H1 (cell line): ENCODE measurements around the gene LNX2. TPM values are rescaled to one million over a fixed set of nuclear protein-coding genes. Genes with fewer than 3 reads are reported as not detected.

Experiments used
- CTCF ChIA-PET: fragments of 300-600 bp; sonication (Branson Sonifier 250); formaldehyde crosslinking; loops from one replicate; lab custom pipeline; 2021; ENCODE audit not compliant: partially characterized antibody; lab: Charles Lee
- POLR2A ChIA-PET: fragments of 300-600 bp; sonication (Branson Sonifier 250); formaldehyde crosslinking; loops from one replicate; lab custom pipeline; 2021; ENCODE audit warnings: inconsistent platforms; ENCODE audit not compliant: partially characterized antibody; lab: Charles Lee
- DNase-seq, 2 experiments: peaks; one replicate each; pipeline versions ENCODE4 v3.0.0 to v3.0.0-alpha.2; 2010 to 2022; ENCODE audit warnings: low spot score in 2 of 2, low read depth in 1 of 2, mixed read lengths in 1 of 2
- FAIRE-seq: peaks from 2 replicates; lab custom pipeline; 2011; peaks lifted over from hg19 to GRCh38; lab: Jason Lieb, UNC
- H2AFZ ChIP-seq: 2 replicates; pipeline ENCODE4 v1.8.1; 2012; ENCODE audit warnings: low read length, inconsistent platforms
- H2AK5ac ChIP-seq: 2 replicates; pipeline ENCODE4 v1.6.1; 2013; ENCODE audit warnings: low read depth, low read length
- H2BK120ac ChIP-seq: replicated peaks from 2 replicates; pipeline ENCODE3; 2013; ENCODE audit warnings: low read depth, low read length, inconsistent platforms
- H2BK12ac ChIP-seq: 2 replicates; pipeline ENCODE4 v1.6.1; 2013; ENCODE audit warnings: low read depth, low read length
- H2BK15ac ChIP-seq: 2 replicates; pipeline ENCODE4 v1.6.1; 2013; ENCODE audit warnings: low read length
- H2BK20ac ChIP-seq: 2 replicates; pipeline ENCODE4 v1.6.1; 2013; ENCODE audit warnings: low read length
- H2BK5ac ChIP-seq: 2 replicates; pipeline ENCODE4 v1.6.1; 2013; ENCODE audit warnings: low read depth, low read length
- H3K14ac ChIP-seq: 2 replicates; pipeline ENCODE4 v1.6.1; 2013; ENCODE audit warnings: inconsistent platforms; ENCODE audit not compliant: insufficient read length
- H3K18ac ChIP-seq: 2 replicates; pipeline ENCODE4 v1.6.1; 2013; ENCODE audit warnings: low read length; ENCODE audit errors: extremely low read depth
- H3K23ac ChIP-seq: 2 replicates; pipeline ENCODE4 v1.6.1; 2013; ENCODE audit warnings: inconsistent platforms; ENCODE audit not compliant: insufficient read length
- H3K23me2 ChIP-seq: 2 replicates; pipeline ENCODE4 v1.6.1; 2013; ENCODE audit warnings: low read depth, low read length
- H3K27ac ChIP-seq: 2 replicates; pipeline ENCODE4 v1.6.1; 2011; ENCODE audit warnings: low read depth, low read length, inconsistent platforms
- H3K27me3 ChIP-seq, 4 experiments: replicated peaks in 1 of 4; 1 replicate in 1 of 4; 2 replicates in 3 of 4; pipeline versions ENCODE4 v1.6.1 to v1.8.1; 2011 to 2013; ENCODE audit warnings: low read length in 3 of 4, mild to moderate bottlenecking in 3 of 4, inconsistent platforms in 2 of 4, mixed read lengths in 2 of 4, moderate library complexity in 1 of 4; ENCODE audit not compliant: control insufficient read depth in 3 of 4, insufficient read depth in 3 of 4; ENCODE audit errors: extremely low read depth in 1 of 4
- H3K36me3 ChIP-seq, 4 experiments: 2 replicates each; pipeline versions ENCODE4 v1.6.1 to v1.8.1; 2011 to 2013; ENCODE audit warnings: mild to moderate bottlenecking in 4 of 4, low read length in 3 of 4, moderate library complexity in 2 of 4, control low read depth in 1 of 4, inconsistent platforms in 1 of 4; ENCODE audit not compliant: insufficient read depth in 4 of 4, control insufficient read depth in 2 of 4
- H3K4ac ChIP-seq: replicated peaks from 2 replicates; pipeline ENCODE3; 2013; ENCODE audit warnings: low read length, low read depth, mixed read lengths, inconsistent platforms; ENCODE audit not compliant: insufficient read length
- H3K4me1 ChIP-seq, 4 experiments: replicated peaks in 1 of 4; 1 replicate in 1 of 4; 2 replicates in 3 of 4; pipeline versions ENCODE4 v1.6.1 to v1.8.1; 2011 to 2013; ENCODE audit warnings: low read length in 3 of 4, inconsistent platforms in 2 of 4, mixed read lengths in 1 of 4; ENCODE audit not compliant: insufficient read depth in 4 of 4, control insufficient read depth in 3 of 4
- H3K4me2 ChIP-seq, 2 experiments: 2 replicates each; pipeline versions ENCODE4 v1.6.1 to v1.8.1; 2011 to 2013; ENCODE audit warnings: low read depth in 2 of 2, low read length in 2 of 2, control low read depth in 1 of 2, inconsistent platforms in 1 of 2, mild to moderate bottlenecking in 1 of 2; ENCODE audit not compliant: insufficient read depth in 1 of 2
- H3K4me3 ChIP-seq, 4 experiments: fragments of 200-600, 300-600 bp in 1 of 4; sonication (generic), shearing (Covaris generic), sonication (Bioruptor Twin) in 1 of 4; 2 replicates each; pipeline versions ENCODE4 v1.5.1 to v1.8.1; 2011 to 2016; ENCODE audit warnings: low read length in 4 of 4, low read depth in 3 of 4, control low read depth in 2 of 4, inconsistent platforms in 2 of 4, mild to moderate bottlenecking in 2 of 4, mixed read lengths in 1 of 4, moderate library complexity in 1 of 4; ENCODE audit not compliant: insufficient read depth in 2 of 4; ENCODE audit errors: extremely low read depth in 1 of 4
- H3K56ac ChIP-seq: replicated peaks from 2 replicates; pipeline ENCODE3; 2013; ENCODE audit warnings: low read depth, mild to moderate bottlenecking, mixed read lengths, low read length, inconsistent platforms; ENCODE audit not compliant: insufficient read length
- H3K79me1 ChIP-seq: 2 replicates; pipeline ENCODE4 v1.6.1; 2013; ENCODE audit warnings: low read depth, low read length, control low read depth
- H3K79me2 ChIP-seq, 2 experiments: 2 replicates each; pipeline versions ENCODE4 v1.6.1 to v1.8.1; 2012 to 2013; ENCODE audit warnings: low read length in 2 of 2, mild to moderate bottlenecking in 2 of 2, inconsistent platforms in 1 of 2; ENCODE audit not compliant: insufficient read depth in 2 of 2, control insufficient read depth in 1 of 2
- H3K9ac ChIP-seq, 4 experiments: replicated peaks in 1 of 4; 1 replicate in 1 of 4; 2 replicates in 3 of 4; pipeline versions ENCODE4 v1.6.1 to v1.8.1; 2011 to 2013; ENCODE audit warnings: low read depth in 3 of 4, low read length in 3 of 4, control low read depth in 2 of 4, mild to moderate bottlenecking in 2 of 4, moderate library complexity in 2 of 4, inconsistent platforms in 1 of 4; ENCODE audit errors: extremely low read depth in 1 of 4
- H3K9me3 ChIP-seq, 2 experiments: 2 replicates each; pipeline versions ENCODE4 v1.6.1 to v1.8.1; 2012 to 2013; ENCODE audit warnings: mild to moderate bottlenecking in 2 of 2, moderate library complexity in 2 of 2, control low read depth in 1 of 2, inconsistent platforms in 1 of 2, low read depth in 1 of 2, low read length in 1 of 2, mixed read lengths in 1 of 2; ENCODE audit not compliant: insufficient read depth in 2 of 2
- H4K20me1 ChIP-seq, 2 experiments: replicated peaks in 1 of 2; 2 replicates each; pipeline versions ENCODE3 to v1.8.1; 2011 to 2013; ENCODE audit warnings: inconsistent platforms in 2 of 2, low read length in 2 of 2, mild to moderate bottlenecking in 1 of 2; ENCODE audit not compliant: insufficient read depth in 2 of 2, control insufficient read depth in 1 of 2
- H4K5ac ChIP-seq: 2 replicates; pipeline ENCODE4 v1.6.1; 2013; ENCODE audit warnings: low read length, low read depth, mixed read lengths, inconsistent platforms; ENCODE audit not compliant: insufficient read length
- H4K8ac ChIP-seq: 2 replicates; pipeline ENCODE4 v1.8.0; 2013; ENCODE audit warnings: mild to moderate bottlenecking, moderate library complexity, low read length, inconsistent platforms; ENCODE audit not compliant: insufficient read depth; ENCODE audit errors: extremely low read depth
- H4K91ac ChIP-seq: replicated peaks from 2 replicates; pipeline ENCODE3; 2013; ENCODE audit warnings: low read length, mixed read lengths, inconsistent platforms; ENCODE audit not compliant: insufficient read length
- ASH2L ChIP-seq: fragments of 200-600, 300-600 bp; sonication (generic); IDR thresholded peaks from one replicate; pipeline ENCODE4 v1.7.1; 2017; ENCODE audit warnings: low read length
- BACH1 ChIP-seq: IDR thresholded peaks from 2 replicates; pipeline ENCODE4 v1.6.1; 2012; ENCODE audit warnings: low read length, improper control_type of control experiment
- BRCA1 ChIP-seq: IDR thresholded peaks from 2 replicates; pipeline ENCODE4 v1.6.1; 2012; ENCODE audit warnings: low read depth, low read length, improper control_type of control experiment
- CBX5 ChIP-seq: fragments of 300-800, 300-1000 bp; sonication (generic); IDR thresholded peaks from 2 replicates; pipeline ENCODE4 v1.7.1; 2016; ENCODE audit warnings: antibody characterized with exemption, low read length, low read depth
- CHD2 ChIP-seq: IDR thresholded peaks from 2 replicates; pipeline ENCODE4 v1.6.1; 2012; ENCODE audit warnings: low read length, improper control_type of control experiment
- JUN ChIP-seq: IDR thresholded peaks from 2 replicates; pipeline ENCODE4 v1.6.1; 2011; ENCODE audit warnings: low read depth, mild to moderate bottlenecking, improper control_type of control experiment, low read length
- KDM1A ChIP-seq: fragments of 200-600, 300-600 bp; sonication (generic); IDR thresholded peaks from 2 replicates; pipeline ENCODE4 v1.7.1; 2016; ENCODE audit warnings: mild to moderate bottlenecking, low read length, borderline replicate concordance
- KDM4A ChIP-seq: IDR thresholded peaks from one replicate; pipeline ENCODE4 v1.7.1; 2012; ENCODE audit warnings: low read depth, mild to moderate bottlenecking, moderate library complexity, low read length, inconsistent platforms; ENCODE audit not compliant: severe bottlenecking
- SIN3A ChIP-seq, 2 experiments: IDR thresholded peaks in 1 of 2; conservative IDR thresholded peaks in 1 of 2; 2 replicates each; pipeline ENCODE4 v1.6.1; 2011 to 2012; ENCODE audit warnings: low read length in 2 of 2, improper control_type of control experiment in 1 of 2, low read depth in 1 of 2, mild to moderate bottlenecking in 1 of 2
- SIX5 ChIP-seq: IDR thresholded peaks from 2 replicates; pipeline ENCODE4 v1.6.1; 2011; ENCODE audit warnings: mild to moderate bottlenecking, low read depth, low read length
- SP2 ChIP-seq: IDR thresholded peaks from 2 replicates; pipeline ENCODE4 v1.6.1; 2012; ENCODE audit warnings: mild to moderate bottlenecking, low read length, inconsistent platforms
- TAF7 ChIP-seq: optimal IDR thresholded peaks from 2 replicates; pipeline ENCODE3; 2011; ENCODE audit warnings: low read depth, mild to moderate bottlenecking, inconsistent platforms, low read length, moderate library complexity, borderline replicate concordance
- whole genome bisulfite sequencing, 2 experiments: shearing (Covaris generic) in 1 of 2; methylation state at CpG; one replicate each; pipeline versions ENCODE4 v1.1.6 to v1.1.7; 2013 to 2015; ENCODE audit warnings: low lambda C conversion rate in 2 of 2, mixed read lengths in 2 of 2, inconsistent platforms in 1 of 2, low coverage in 1 of 2, missing lambda C conversion rate in 1 of 2; ENCODE audit not compliant: insufficient replicate concordance in 2 of 2, insufficient coverage in 1 of 2, insufficient read length in 1 of 2; ENCODE audit errors: extremely low coverage in 1 of 2, missing lambda C conversion rate in 1 of 2; 5-methylcytosine and 5-hydroxymethylcytosine counted together
- polyA plus RNA-seq, 7 experiments: library from polyadenylated mRNA; depleted of rRNA in 3 of 7; stranded (reverse) in 5 of 7; unstranded in 2 of 7; fragments of >200 nt in 5 of 7; fragments of 200-250 nt in 2 of 7; gene quantifications; 1 replicate in 5 of 7; 2 replicates in 1 of 7; 4 replicates in 1 of 7; pipeline versions ENCODE4 v1.2.1 to v1.2.3, GENCODE V29; 2011 to 2013; ENCODE audit warnings: missing spikeins in 2 of 7, mixed read lengths in 2 of 7
- total RNA-seq: library from RNA; stranded (reverse); fragmentation: NEBNext Ultra II Directional; extraction: Animal tissue kit (Norgen Biotek cat#: 25700); gene quantifications from 2 replicates; pipeline ENCODE4 v1.2.1, GENCODE V29; 2021
- TF ChIP-seq, protein P1 (sequence below): IDR thresholded peaks from 2 replicates; pipeline ENCODE4 v1.6.1; 2011; ENCODE audit warnings: low read depth, mild to moderate bottlenecking, low read length; ENCODE audit not compliant: insufficient read depth
- TF ChIP-seq, protein P2 (sequence below): IDR thresholded peaks from 2 replicates; pipeline ENCODE4 v1.6.1; 2012; ENCODE audit warnings: inconsistent platforms

Gene LNX2
- total and polyA plus RNA-seq, 2 of the 8 experiments (the other 6 are each of a cell fraction or from before 2014, with no cell fraction given), result 6.4 to 13.9 TPM

DNA sequence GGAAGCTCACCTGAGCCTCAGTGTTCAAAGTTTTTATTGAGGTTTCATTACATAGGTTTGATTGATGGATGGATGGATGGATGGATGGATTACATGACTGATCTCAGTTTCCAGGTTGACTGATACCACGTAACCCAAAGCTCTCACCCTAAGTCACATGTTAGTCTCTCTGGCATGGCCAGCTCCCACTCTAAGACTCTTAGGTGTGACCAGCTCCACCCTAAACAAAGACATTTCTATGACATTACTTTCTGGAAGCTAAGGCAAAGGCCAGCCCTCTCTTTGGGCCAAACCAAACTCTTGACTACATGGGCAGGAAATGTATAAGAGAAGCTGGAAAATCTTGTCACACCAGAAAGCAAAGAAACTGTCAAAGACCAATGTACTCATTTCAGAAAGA lies 30.0 kb upstream of the LNX2 start:
- H4K8ac ChIP-seq, result no peak overlapping the region
- H3K9ac ChIP-seq, result no peak overlapping the region
- H2AFZ ChIP-seq, result no peak overlapping the region
- WGBS, 2 experiments, result 100% methylated on average over 1 of the region's 1 CpG; no CpG with 5 or more reads in 1 of the 2 experiments
- H3K23ac ChIP-seq, result no peak overlapping the region
- peaks cover 0 to 14% of the 10 kb centered on the region in 2 experiments; a peak in 2 of 4 replicates for H3K79me2 ChIP-seq
- H3K79me1 ChIP-seq, result no peaks in the 10 kb centered on the region
- H3K27me3 ChIP-seq, result no peaks in the 10 kb centered on the region
- H2BK5ac ChIP-seq, result no peak overlapping the region
- no peak overlapping the region for H3K18ac ChIP-seq
- peaks cover 13 to 37% (median 29%) of the 10 kb centered on the region in 4 experiments for H3K36me3 ChIP-seq
- no peak overlapping the region for H3K4me2 ChIP-seq
- peaks cover 14 to 21% of the 10 kb centered on the region in 2 experiments for H3K9me3 ChIP-seq
- no peak overlapping the region for H2BK120ac ChIP-seq
- DNase-seq, result no peak
- H3K4me3 ChIP-seq, result no peak overlapping the region
- CTCF ChIA-PET, result interaction anchor here (0.6 to 0.9 kb wide), 2 partner anchors 177 to 703 kb away, joined by 3 read pairs; no protein-coding TSS in a partner anchor
- H2AK5ac ChIP-seq, result no peak overlapping the region
- FAIRE-seq, result no peak
- no peak overlapping the region for H2BK15ac ChIP-seq
- no peaks in the 10 kb centered on the region for H3K23me2 ChIP-seq
- no peak overlapping the region for H3K56ac ChIP-seq
- no peak overlapping the region for H3K27ac ChIP-seq
- H4K91ac ChIP-seq, result no peak overlapping the region
- no peaks in the 10 kb centered on the region for H4K20me1 ChIP-seq
- no peak overlapping the region for H2BK20ac ChIP-seq
- POLR2A ChIA-PET, result interaction anchor here (0.7 to 2.2 kb wide), 2 partner anchors 8 to 12 kb away, joined by 3 to 9 read pairs; no protein-coding TSS in a partner anchor
- peaks cover 0 to 4% (median 1%) of the 10 kb centered on the region in 4 experiments; a peak in 2 of 7 replicates for H3K4me1 ChIP-seq
- no peak overlapping the region for H3K14ac ChIP-seq
- H4K5ac ChIP-seq, result no peak overlapping the region
- no peak overlapping the region for H2BK12ac ChIP-seq
- H3K4ac ChIP-seq, result no peak overlapping the region
- TF ChIP-seq BRCA1 (no peak), SIN3A (conservative IDR thresholded peaks at IDR 0.05 in 1 of 2, IDR thresholded peaks at IDR 0.05 in 1 of 2; ENCODE audit: low read depth in 1 of 2, low read length in 2 of 2) (no peak), TAF7 (no peak), JUN (no peak), SP2 (no peak), CHD2 (no peak), SIX5 (no peak), CBX5 (no peak), ASH2L (no peak), KDM1A (no peak), BACH1 (no peak), KDM4A (no peak)
- TF ChIP-seq, protein P1, sequence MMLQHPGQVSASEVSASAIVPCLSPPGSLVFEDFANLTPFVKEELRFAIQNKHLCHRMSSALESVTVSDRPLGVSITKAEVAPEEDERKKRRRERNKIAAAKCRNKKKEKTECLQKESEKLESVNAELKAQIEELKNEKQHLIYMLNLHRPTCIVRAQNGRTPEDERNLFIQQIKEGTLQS, result no peak
- TF ChIP-seq, protein P2, sequence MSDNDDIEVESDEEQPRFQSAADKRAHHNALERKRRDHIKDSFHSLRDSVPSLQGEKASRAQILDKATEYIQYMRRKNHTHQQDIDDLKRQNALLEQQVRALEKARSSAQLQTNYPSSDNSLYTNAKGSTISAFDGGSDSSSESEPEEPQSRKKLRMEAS, result no peak
